AG10803 (cell line): Measurements from ENCODE around the gene CHAMP1.

Experiments
- DNase-seq: peaks from one replicate; pipeline ENCODE4 v3.0.0; 2010; ENCODE audit warnings: low read depth
- H3K4me3 ChIP-seq: 2 replicates; pipeline ENCODE4 v1.5.1; 2011; ENCODE audit warnings: mild to moderate bottlenecking, low read length, control low read depth
- CTCF ChIP-seq: conservative IDR thresholded peaks from 2 replicates; pipeline ENCODE4 v1.5.1; 2011; ENCODE audit warnings: mild to moderate bottlenecking, low read length, control low read depth, inconsistent platforms

CHAMP1 gene

GRCh38 chr13:114320065-114320464 lies 5.8 kb downstream of the CHAMP1 start:
- no peak for DNase-seq
- H3K4me3 ChIP-seq, result peak overlapping the region; percentile 8; the same call in 1 of the 2 replicates
- TF ChIP-seq CTCF, result no peak

- H3K4me3 ChIP-seq, result no peak overlapping the region
- DNase-seq, result no peak
- no peak for TF ChIP-seq CTCF
Observed at GRCh38 chr13:114321256-114321655, 7.0 kb downstream of the CHAMP1 start.

GRCh38 chr13:114323349-114323748 lies 9.0 kb downstream of the CHAMP1 start:
- TF ChIP-seq CTCF, result no peak
- no peak overlapping the region for H3K4me3 ChIP-seq
- DNase-seq, result no peak

GRCh38 chr13:114324334-114324733 lies 10.0 kb downstream of the CHAMP1 start:
- H3K4me3 ChIP-seq, result no peak overlapping the region
- no peak for DNase-seq
- TF ChIP-seq CTCF, result no peak

- no peak for TF ChIP-seq CTCF
- H3K4me3 ChIP-seq, result no peak overlapping the region
- no peak for DNase-seq
Observed at GRCh38 chr13:114325729-114326128, 11.4 kb downstream of the CHAMP1 start.

- no peak overlapping the region for H3K4me3 ChIP-seq
- no peak for DNase-seq
- no peak for TF ChIP-seq CTCF
Observed at GRCh38 chr13:114328034-114328433, 13.7 kb downstream of the CHAMP1 start.

- no peak overlapping the region for H3K4me3 ChIP-seq
- DNase-seq, result no peak
- TF ChIP-seq CTCF, result no peak
Observed at GRCh38 chr13:114328595-114328994, 14.3 kb downstream of the CHAMP1 start.
